ENCODE results near the gene SMYD2. TPM values are rescaled to one million over a fixed set of nuclear protein-coding genes. Genes with fewer than 3 reads are reported as not detected.

SMYD2 gene
- total RNA-seq, 2 experiments from 2014 or later: 38.1 to 41.6 TPM

DNA sequence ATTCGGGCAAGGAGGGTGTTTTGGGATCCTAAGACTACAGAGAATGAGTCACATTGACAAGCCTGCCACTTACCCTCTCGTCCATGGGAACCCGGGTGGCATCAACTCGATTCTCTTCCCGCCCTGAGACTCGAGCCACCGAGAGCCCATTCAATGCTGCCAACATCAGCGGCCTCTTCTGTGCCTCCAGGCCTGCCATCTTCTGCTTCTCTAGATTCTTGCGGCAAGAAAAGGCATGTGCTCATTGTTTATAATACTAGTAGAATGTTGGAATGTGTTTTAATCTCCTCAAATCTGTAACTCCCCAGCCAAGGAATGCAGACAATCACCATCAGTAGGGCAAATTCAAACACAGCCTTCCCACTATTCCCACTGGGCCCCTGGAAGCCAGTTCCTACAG is 96.9 kb downstream of the SMYD2 start:
- H3K4me1 Mint-ChIP-seq: peaks cover 2% of the 10 kb centered on the region
- POLR2A ChIA-PET: no interaction called here

DNA sequence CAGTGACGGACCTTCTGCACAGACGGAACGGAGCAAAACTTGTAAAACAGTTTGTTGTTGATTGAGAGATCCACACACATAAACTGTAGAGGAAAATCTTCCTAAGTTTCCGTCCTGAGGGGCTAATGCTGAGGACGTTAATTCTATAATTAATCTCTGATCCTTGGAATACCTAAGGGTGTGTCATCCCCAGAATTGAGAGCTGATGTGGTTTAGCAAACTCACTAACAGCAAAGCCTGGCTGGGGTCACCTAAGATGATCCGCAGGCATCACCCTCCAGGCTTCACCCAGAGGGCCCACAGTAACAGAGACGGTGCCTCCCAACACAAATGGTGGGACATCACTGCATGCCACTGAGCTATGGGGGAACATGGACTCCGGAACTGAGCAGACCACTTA is 97.5 kb downstream of the SMYD2 start:
- POLR2A ChIA-PET: no interaction called here
- Mint-ChIP-seq H3K36me3 (no peaks in the 10 kb centered on the region), H3K9me3 (no peaks in the 10 kb centered on the region), H3K27ac (no peak overlapping the region), H3K4me1 (peaks cover 2% of the 10 kb centered on the region), H3K27me3 (peaks cover 13% of the 10 kb centered on the region), H3K4me3 (no peak overlapping the region)
- DNase-seq (no peak), ATAC-seq (ENCODE audit: low read depth) (no peak)

More for the DNA sequence above, 96.9 kb downstream of the SMYD2 start:
- Mint-ChIP-seq H3K36me3 (no peaks in the 10 kb centered on the region), H3K27ac (no peak overlapping the region), H3K4me3 (no peak overlapping the region), H3K27me3 (peaks cover 13% of the 10 kb centered on the region), H3K9me3 (no peaks in the 10 kb centered on the region)
- ATAC-seq (ENCODE audit: low read depth) (no peak), DNase-seq (no peak)

DNA sequence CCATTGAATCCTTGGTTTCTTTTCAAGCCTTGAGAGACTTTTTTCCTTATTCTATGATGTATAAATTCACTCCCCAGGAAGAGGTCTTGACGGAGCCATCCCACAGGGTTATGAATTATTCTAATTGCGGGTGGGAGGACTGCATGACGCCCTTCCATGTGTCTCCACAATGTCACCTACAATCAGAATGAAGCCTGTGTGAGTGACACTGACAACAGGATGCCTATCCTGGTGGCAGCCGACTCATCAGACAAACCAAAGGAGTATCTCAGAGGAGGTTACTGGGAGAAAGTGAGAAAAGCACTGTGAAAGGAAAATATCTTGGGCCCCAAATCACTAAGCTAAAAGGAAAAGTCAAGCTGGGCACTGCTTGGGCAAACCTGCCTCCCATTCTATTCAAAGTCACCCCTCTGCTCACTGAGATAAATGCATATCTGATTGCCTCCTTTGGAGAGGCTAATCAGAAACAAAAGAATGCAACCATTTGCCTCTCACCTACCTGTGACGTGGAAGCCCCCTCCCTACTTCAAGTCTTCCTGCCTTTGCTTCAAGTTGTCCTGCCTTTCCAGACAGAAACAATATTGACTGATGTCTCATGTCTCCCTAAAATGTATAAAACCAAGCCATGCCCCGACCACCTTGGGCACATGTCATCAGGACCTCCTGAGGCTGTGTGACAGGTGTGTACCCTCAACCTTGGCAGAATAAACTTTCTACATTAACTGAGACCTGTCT is 98.4 kb downstream of the SMYD2 start:
- POLR2A ChIA-PET: no interaction called here
- Mint-ChIP-seq H3K9me3 (no peaks in the 10 kb centered on the region), H3K4me3 (no peak overlapping the region), H3K36me3 (no peaks in the 10 kb centered on the region), H3K27me3 (peaks cover 13% of the 10 kb centered on the region), H3K27ac (no peak overlapping the region), H3K4me1 (peaks cover 2% of the 10 kb centered on the region)
- DNase-seq: no peak
- no peak for ATAC-seq (ENCODE audit: low read depth)

DNA sequence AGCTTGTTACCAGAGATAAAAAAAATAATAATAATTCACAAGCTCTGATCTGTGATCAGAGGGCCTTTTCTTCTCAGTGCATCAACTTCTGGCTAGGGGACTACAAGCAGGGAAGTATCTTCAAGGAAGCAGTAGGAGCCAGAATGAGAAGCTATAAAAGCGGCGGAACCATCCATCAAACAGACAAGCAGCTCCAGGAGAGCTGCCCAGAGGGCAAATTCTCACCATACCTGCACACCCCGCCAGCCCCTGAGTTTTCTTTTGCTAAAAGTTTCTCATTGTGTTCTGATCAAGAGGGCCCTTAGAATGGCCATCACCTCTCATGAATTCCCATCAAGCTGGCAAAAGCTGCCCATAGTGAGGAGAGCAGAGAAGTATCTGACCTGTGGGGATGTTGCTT is 99.4 kb downstream of the SMYD2 start:
- DNase-seq (no peak), ATAC-seq (ENCODE audit: low read depth) (no peak)
- POLR2A ChIA-PET: no interaction called here
- no peak overlapping the region for H3K4me3 Mint-ChIP-seq
- H3K27ac Mint-ChIP-seq: no peak overlapping the region
- peaks cover 2% of the 10 kb centered on the region for H3K4me1 Mint-ChIP-seq
- H3K27me3 Mint-ChIP-seq: peaks cover 11% of the 10 kb centered on the region
- no peaks in the 10 kb centered on the region for H3K9me3 Mint-ChIP-seq
- H3K36me3 Mint-ChIP-seq: no peaks in the 10 kb centered on the region

DNA sequence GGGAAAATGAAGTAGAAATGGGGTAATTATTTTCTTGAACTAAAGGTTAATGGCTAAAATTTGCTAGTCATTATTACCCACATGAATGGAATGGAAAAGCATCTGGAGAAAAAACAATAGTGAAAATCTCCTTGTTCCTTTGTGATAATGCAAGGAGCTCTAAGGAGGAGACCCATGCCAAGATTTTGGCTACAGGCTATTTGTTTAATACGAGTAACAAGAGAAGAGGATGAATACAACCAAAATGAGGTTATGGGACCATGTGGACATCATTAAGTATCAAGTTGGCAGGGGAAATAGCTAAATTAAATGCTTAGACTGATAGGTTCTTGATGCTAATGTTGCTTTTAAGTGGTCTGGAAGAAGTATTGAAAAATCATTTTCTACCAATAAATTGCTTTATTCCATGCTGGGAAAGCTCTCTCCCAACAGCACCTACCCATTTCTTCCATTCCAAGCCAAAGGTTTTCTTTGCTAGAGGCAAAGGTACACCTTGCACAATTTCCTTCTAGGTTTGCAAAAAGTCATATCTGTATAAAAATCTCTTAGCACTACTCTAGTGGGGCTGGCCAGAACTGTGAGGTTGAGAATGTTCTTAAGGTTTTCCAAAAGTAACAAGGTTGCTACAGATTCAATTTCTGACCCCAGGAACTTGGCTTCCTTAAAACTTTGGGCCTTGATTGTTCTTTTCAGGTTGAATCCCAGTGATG is 100.2 kb downstream of the SMYD2 start:
- no peak overlapping the region for H3K27ac Mint-ChIP-seq
- POLR2A ChIA-PET: no interaction called here

DNA sequence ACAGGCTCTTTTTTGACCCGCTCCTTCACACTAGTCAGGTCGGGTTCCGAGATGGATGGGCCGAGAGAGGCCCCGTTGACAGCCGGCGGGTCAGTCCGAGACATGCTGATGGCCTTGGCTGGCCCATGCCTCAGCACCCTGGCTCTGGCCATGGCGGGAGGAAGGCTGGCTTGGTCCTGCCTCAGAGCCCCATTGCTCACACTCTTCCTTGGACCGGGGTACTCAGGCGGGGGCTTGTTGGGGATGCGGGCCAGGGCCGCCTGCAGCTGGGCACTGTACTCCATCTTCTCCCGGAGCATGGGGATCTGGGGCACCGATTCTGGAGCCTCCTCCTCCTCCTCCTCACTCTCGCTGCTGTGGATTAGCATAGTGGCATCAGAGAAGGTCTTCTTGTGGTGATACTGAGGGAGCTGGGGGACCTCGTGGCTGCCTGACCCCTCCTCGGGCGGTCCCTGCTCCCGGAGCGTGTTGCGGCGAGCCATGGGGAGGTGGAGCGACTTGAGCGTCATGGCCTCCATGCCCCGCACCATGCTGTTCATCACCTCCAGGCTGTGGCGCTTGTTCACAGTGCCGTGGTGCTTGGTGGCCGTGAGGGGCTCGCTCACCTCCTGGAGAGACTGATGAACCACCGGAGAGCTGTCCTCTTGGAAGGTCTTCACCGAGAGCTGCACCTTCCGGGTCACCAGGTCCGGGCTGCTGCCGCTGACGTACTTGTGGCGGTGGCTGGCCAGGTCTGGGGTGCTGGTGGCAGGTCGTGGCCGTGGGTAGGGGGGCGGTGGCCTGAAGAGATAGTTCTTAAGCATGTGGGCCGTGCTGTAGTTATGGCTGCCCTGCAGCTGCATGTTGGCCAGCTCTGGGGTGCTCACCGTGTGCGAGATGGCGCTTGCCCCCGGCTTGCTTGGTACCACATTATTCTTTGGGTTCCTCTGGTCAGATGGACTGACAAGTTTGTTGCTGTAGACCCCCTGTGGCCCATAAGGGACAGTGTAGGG is 102.7 kb downstream of the SMYD2 start:
- H3K4me3 Mint-ChIP-seq: no peak overlapping the region
- DNase-seq: no peak
- H3K36me3 Mint-ChIP-seq: no peaks in the 10 kb centered on the region
- peaks cover 3% of the 10 kb centered on the region for H3K27me3 Mint-ChIP-seq
- H3K9me3 Mint-ChIP-seq: no peaks in the 10 kb centered on the region
- POLR2A ChIA-PET: no interaction called here
- no peaks in the 10 kb centered on the region for H3K4me1 Mint-ChIP-seq
- H3K27ac Mint-ChIP-seq: no peak overlapping the region
- no peak for ATAC-seq (ENCODE audit: low read depth)

More for the DNA sequence above, 100.2 kb downstream of the SMYD2 start:
- no peaks in the 10 kb centered on the region for H3K9me3 Mint-ChIP-seq
- no peak for ATAC-seq (ENCODE audit: low read depth)
- no peak for DNase-seq
- H3K4me1 Mint-ChIP-seq: peaks cover 2% of the 10 kb centered on the region
- H3K27me3 Mint-ChIP-seq: peaks cover 6% of the 10 kb centered on the region
- no peak overlapping the region for H3K4me3 Mint-ChIP-seq
- H3K36me3 Mint-ChIP-seq: no peaks in the 10 kb centered on the region

DNA sequence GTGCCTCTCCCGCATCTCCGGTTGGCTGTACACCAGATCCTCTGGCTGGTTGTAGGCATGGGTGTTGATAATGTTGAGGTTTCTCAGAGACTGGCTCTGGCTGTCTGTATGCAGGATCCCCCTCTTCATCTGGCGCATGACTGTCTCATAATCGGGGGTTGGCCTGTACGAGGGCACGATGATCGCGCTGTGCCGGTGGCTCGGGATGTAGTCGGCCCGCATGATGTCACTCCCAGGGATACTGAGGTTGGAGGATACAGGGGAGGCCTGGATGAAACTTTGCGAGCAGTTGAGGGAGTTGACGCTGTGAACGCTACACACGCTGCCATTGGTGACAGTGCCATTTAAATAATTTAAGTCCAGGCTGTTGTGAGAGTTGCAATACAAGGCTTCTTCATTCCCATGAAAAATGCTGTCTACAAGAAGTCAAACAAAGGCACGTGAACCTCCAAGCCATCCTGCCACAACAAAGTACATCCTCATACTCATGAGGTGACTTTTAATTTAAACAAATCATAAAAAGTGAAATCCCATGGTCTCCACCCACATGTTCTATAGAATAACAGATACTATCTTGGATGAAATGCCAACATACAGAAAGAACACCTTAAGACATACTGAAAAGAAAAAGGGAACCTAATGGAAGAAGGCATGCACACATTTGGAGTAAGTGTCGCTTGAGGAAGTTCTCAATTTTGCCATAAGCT is 103.6 kb downstream of the SMYD2 start:
- H3K27ac Mint-ChIP-seq: no peak overlapping the region
- POLR2A ChIA-PET: no interaction called here
- ATAC-seq (ENCODE audit: low read depth): no peak
- no peak overlapping the region for H3K4me3 Mint-ChIP-seq
- peaks cover 5% of the 10 kb centered on the region for H3K27me3 Mint-ChIP-seq
- no peaks in the 10 kb centered on the region for H3K9me3 Mint-ChIP-seq
- no peak for DNase-seq
- no peaks in the 10 kb centered on the region for H3K36me3 Mint-ChIP-seq
- no peaks in the 10 kb centered on the region for H3K4me1 Mint-ChIP-seq

DNA sequence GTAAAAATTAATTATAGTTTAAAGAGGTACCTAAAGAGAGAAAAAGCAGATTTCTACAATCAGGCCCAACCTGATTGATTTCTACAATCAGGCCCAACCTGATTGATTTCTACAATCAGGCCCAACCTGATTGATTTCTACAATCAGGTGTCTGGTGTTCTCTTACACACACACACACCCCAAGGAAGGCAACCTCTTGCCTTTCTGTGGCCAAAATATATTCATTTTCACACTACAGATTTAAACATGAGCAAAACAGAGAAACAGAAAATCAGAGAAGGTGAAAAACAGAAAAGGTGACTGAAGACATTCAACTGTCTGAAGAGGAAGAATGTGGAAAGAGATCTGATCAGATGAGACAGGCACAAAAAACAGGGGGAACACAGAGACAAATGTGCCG is 104.5 kb downstream of the SMYD2 start:
- no peaks in the 10 kb centered on the region for H3K36me3 Mint-ChIP-seq
- H3K4me3 Mint-ChIP-seq: no peak overlapping the region
- no peak overlapping the region for H3K27ac Mint-ChIP-seq
- ATAC-seq (ENCODE audit: low read depth) (no peak), DNase-seq (no peak)
- H3K27me3 Mint-ChIP-seq: peaks cover 3% of the 10 kb centered on the region
- no peaks in the 10 kb centered on the region for H3K9me3 Mint-ChIP-seq
- POLR2A ChIA-PET: no interaction called here
- no peaks in the 10 kb centered on the region for H3K4me1 Mint-ChIP-seq

DNA sequence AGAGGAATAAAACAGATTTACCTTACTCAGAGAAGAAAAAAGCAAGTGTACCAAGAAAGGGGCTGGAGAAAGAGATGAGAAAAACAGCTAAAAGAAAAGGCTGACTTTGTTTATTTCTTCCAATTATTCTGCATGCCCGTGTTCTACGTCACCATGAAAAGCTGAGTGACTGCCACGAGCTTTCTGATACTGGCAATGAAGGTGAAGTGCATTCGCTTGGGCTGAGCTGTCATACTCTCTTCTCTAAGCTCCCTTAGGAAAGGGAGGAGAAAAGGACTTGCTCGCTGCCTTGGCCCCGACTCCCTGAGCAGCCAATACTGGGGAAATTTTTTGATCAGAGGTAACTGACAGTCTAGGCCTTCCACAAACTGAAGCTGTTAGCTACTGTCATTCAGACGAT is 105.4 kb downstream of the SMYD2 start:
- Mint-ChIP-seq H3K9me3 (no peaks in the 10 kb centered on the region), H3K4me1 (no peaks in the 10 kb centered on the region), H3K27ac (no peak overlapping the region), H3K27me3 (peaks cover 3% of the 10 kb centered on the region), H3K4me3 (no peak overlapping the region), H3K36me3 (no peaks in the 10 kb centered on the region)
- no peak for ATAC-seq (ENCODE audit: low read depth)
- DNase-seq: no peak
- POLR2A ChIA-PET: no interaction called here

All from activated naive CD8-positive, alpha-beta T cell treated with anti-CD3 and anti-CD28 coated beads, Interleukin-2, amount 10 ng/mL, durations not matched to agents 7 days and 5 days (primary cell).